MM.1S (cell line): ENCODE data around the gene ZNF224.

ENCODE experiments used
- EZH2 ChIP-seq: fragments of 300-600 bp; sonication (generic); optimal IDR thresholded peaks from 2 replicates; pipeline ENCODE3; 2017; ENCODE audit warnings: low read depth, mild to moderate bottlenecking, antibody characterized with exemption, low read length, mixed read lengths
- EZH2phosphoT487 ChIP-seq: fragments of 300-600 bp; sonication (generic); IDR thresholded peaks from 2 replicates; pipeline ENCODE4 v1.6.1; 2018; ENCODE audit warnings: antibody characterized with exemption, low read length
- TF ChIP-seq, protein P1 (sequence below): fragments of 300-600 bp; sonication (generic); IDR thresholded peaks from 2 replicates; pipeline ENCODE4 v1.5.1; 2016; ENCODE audit warnings: antibody characterized with exemption, low read length, mixed read lengths

DNA sequence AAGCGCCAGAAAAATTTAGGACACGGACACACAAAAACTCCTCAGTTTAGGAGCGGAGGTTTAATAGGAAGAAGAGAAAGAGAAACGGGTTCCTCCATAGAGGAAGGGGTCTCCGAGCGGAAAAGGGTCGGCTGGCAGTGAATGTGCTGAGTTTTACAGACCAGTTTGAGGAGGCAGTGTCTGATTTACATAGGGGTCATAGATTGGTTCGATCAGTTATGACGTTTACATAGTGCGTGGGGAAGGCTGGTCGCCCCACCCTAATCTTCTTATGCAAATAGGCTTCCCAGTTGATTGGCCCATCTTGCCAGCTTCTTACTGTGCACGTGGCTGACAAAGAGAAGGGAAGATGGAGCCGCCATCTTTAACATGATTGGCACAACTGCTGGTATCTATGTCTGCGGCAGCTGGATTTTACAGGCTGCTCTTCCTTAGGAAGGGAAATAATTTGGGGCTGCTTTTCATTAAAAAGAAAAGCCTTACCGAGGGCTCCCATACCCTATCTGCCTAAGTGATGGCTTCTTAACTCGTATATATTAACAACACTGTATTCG lies 17.8 kb downstream of the ZNF224 start:
- TF ChIP-seq, protein P1, sequence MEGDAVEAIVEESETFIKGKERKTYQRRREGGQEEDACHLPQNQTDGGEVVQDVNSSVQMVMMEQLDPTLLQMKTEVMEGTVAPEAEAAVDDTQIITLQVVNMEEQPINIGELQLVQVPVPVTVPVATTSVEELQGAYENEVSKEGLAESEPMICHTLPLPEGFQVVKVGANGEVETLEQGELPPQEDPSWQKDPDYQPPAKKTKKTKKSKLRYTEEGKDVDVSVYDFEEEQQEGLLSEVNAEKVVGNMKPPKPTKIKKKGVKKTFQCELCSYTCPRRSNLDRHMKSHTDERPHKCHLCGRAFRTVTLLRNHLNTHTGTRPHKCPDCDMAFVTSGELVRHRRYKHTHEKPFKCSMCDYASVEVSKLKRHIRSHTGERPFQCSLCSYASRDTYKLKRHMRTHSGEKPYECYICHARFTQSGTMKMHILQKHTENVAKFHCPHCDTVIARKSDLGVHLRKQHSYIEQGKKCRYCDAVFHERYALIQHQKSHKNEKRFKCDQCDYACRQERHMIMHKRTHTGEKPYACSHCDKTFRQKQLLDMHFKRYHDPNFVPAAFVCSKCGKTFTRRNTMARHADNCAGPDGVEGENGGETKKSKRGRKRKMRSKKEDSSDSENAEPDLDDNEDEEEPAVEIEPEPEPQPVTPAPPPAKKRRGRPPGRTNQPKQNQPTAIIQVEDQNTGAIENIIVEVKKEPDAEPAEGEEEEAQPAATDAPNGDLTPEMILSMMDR: no peak
- TF ChIP-seq EZH2 (no peak), EZH2phosphoT487 (no peak)
